ENCODE results near the gene SLAMF9.

The SLAMF9 gene

GRCh38 chr1:159960721-159961381 lies 6.8 kb upstream of the SLAMF9 start:
- no peak overlapping the region for H3K14ac ChIP-seq (ENCODE audit: low read length in 2 of 2)
- H3K27ac ChIP-seq (ENCODE audit: low read length, poor library complexity, severe bottlenecking): no peak overlapping the region
- no peak overlapping the region for H2AFZ ChIP-seq (ENCODE audit: low read depth, low read length)
- no peak overlapping the region for H2BK5ac ChIP-seq (ENCODE audit: low read depth, low read length, poor library complexity, severe bottlenecking)
- peak overlapping the region in 1 of 2 experiments; percentile 82 for H3K4me3 ChIP-seq (ENCODE audit: insufficient read depth in 1 of 2, low read depth in 1 of 2, low read length in 2 of 2)
- peaks cover 0 to 27% of the 10 kb centered on the region in 2 experiments for H3K27me3 ChIP-seq (ENCODE audit: control insufficient read depth in 1 of 2, insufficient read depth in 1 of 2, low read length in 2 of 2)
- no peak overlapping the region for H2BK15ac ChIP-seq (ENCODE audit: low read depth, poor library complexity, severe bottlenecking)
- H2BK120ac ChIP-seq (ENCODE audit: low read depth, low read length): no peak overlapping the region
- H4K91ac ChIP-seq (ENCODE audit: low read length): no peak overlapping the region
- peak overlapping the region; percentile 84 for H3K9ac ChIP-seq (ENCODE audit: low read length)
- H2BK12ac ChIP-seq (ENCODE audit: low read length in 2 of 2): no peak overlapping the region
- H2AK5ac ChIP-seq (ENCODE audit: low read length, severe bottlenecking): no peak overlapping the region
- no peak overlapping the region for H4K8ac ChIP-seq (ENCODE audit: low read length)
- H3K4me1 ChIP-seq (ENCODE audit: control insufficient read depth, insufficient read depth, low read depth, low read length): no peaks in the 10 kb centered on the region
- WGBS: 72% methylated on average over 4 of the region's 5 CpGs
- no peak overlapping the region for H3K4me2 ChIP-seq (ENCODE audit: low read length, poor library complexity, severe bottlenecking)
- peak; percentile 2 for DNase-seq
- no peaks in the 10 kb centered on the region for H3K79me1 ChIP-seq (replicated peaks; ENCODE audit: low read length, poor library complexity, severe bottlenecking)
- peaks cover under 1% of the 10 kb centered on the region for H3K9me3 ChIP-seq (ENCODE audit: control insufficient read depth, low read length)
- no peaks in the 10 kb centered on the region for H3K36me3 ChIP-seq (ENCODE audit: control insufficient read depth in 1 of 2, insufficient read depth in 2 of 2, low read depth in 1 of 2, low read length in 2 of 2)
- no peak overlapping the region for H3K23ac ChIP-seq (ENCODE audit: low read length in 2 of 2)
- no peak overlapping the region for H3K18ac ChIP-seq (ENCODE audit: low read depth in 1 of 2, low read length in 2 of 2)
- H3K4ac ChIP-seq (ENCODE audit: low read depth in 1 of 2, low read length in 2 of 2): no peak overlapping the region

GRCh38 chr1:159959451-159959850 lies 5.4 kb upstream of the SLAMF9 start:
- H3K9me3 ChIP-seq (ENCODE audit: control insufficient read depth, low read length): no peaks in the 10 kb centered on the region
- H3K14ac ChIP-seq (ENCODE audit: low read length in 2 of 2): no peak overlapping the region
- H3K9ac ChIP-seq (ENCODE audit: low read length): no peak overlapping the region
- peaks cover 0 to 26% of the 10 kb centered on the region in 2 experiments for H3K27me3 ChIP-seq (ENCODE audit: control insufficient read depth in 1 of 2, insufficient read depth in 1 of 2, low read length in 2 of 2)
- no peak overlapping the region for H2AK5ac ChIP-seq (ENCODE audit: low read length, severe bottlenecking)
- H4K8ac ChIP-seq (ENCODE audit: low read length): no peak overlapping the region
- H2BK5ac ChIP-seq (ENCODE audit: low read depth, low read length, poor library complexity, severe bottlenecking): no peak overlapping the region
- no peak for DNase-seq
- H3K4me2 ChIP-seq (ENCODE audit: low read length, poor library complexity, severe bottlenecking): no peak overlapping the region
- no peaks in the 10 kb centered on the region for H3K36me3 ChIP-seq (ENCODE audit: control insufficient read depth in 1 of 2, insufficient read depth in 2 of 2, low read depth in 1 of 2, low read length in 2 of 2)
- H3K4ac ChIP-seq (ENCODE audit: low read depth in 1 of 2, low read length in 2 of 2): no peak overlapping the region
- WGBS: 54% methylated on average over 4 of the region's 4 CpGs
- H2BK120ac ChIP-seq (ENCODE audit: low read depth, low read length): no peak overlapping the region
- no peaks in the 10 kb centered on the region for H3K79me1 ChIP-seq (replicated peaks; ENCODE audit: low read length, poor library complexity, severe bottlenecking)
- H3K18ac ChIP-seq (ENCODE audit: low read depth in 1 of 2, low read length in 2 of 2): no peak overlapping the region
- no peak overlapping the region for H4K91ac ChIP-seq (ENCODE audit: low read length)
- no peak overlapping the region for H3K23ac ChIP-seq (ENCODE audit: low read length in 2 of 2)
- no peak overlapping the region for H2BK12ac ChIP-seq (ENCODE audit: low read length in 2 of 2)
- no peak overlapping the region for H3K4me3 ChIP-seq (ENCODE audit: insufficient read depth in 1 of 2, low read depth in 1 of 2, low read length in 2 of 2)
- H2AFZ ChIP-seq (ENCODE audit: low read depth, low read length): no peak overlapping the region
- H3K4me1 ChIP-seq (ENCODE audit: control insufficient read depth, insufficient read depth, low read depth, low read length): no peaks in the 10 kb centered on the region
- H2BK15ac ChIP-seq (ENCODE audit: low read depth, poor library complexity, severe bottlenecking): no peak overlapping the region
- no peak overlapping the region for H3K27ac ChIP-seq (ENCODE audit: low read length, poor library complexity, severe bottlenecking)

- no peak overlapping the region for H2BK5ac ChIP-seq (ENCODE audit: low read depth, low read length, poor library complexity, severe bottlenecking)
- no peak overlapping the region for H2AK5ac ChIP-seq (ENCODE audit: low read length, severe bottlenecking)
- H3K4me2 ChIP-seq (ENCODE audit: low read length, poor library complexity, severe bottlenecking): no peak overlapping the region
- no peak overlapping the region for H4K8ac ChIP-seq (ENCODE audit: low read length)
- no peak overlapping the region for H2BK15ac ChIP-seq (ENCODE audit: low read depth, poor library complexity, severe bottlenecking)
- WGBS: 68% methylated on average over 3 of the region's 3 CpGs
- no peak overlapping the region for H3K14ac ChIP-seq (ENCODE audit: low read length in 2 of 2)
- H3K27ac ChIP-seq (ENCODE audit: low read length, poor library complexity, severe bottlenecking): no peak overlapping the region
- H2BK120ac ChIP-seq (ENCODE audit: low read depth, low read length): no peak overlapping the region
- H3K79me1 ChIP-seq (replicated peaks; ENCODE audit: low read length, poor library complexity, severe bottlenecking): no peaks in the 10 kb centered on the region
- peaks cover 0 to 29% of the 10 kb centered on the region in 2 experiments for H3K27me3 ChIP-seq (ENCODE audit: control insufficient read depth in 1 of 2, insufficient read depth in 1 of 2, low read length in 2 of 2)
- no peaks in the 10 kb centered on the region for H3K9me3 ChIP-seq (ENCODE audit: control insufficient read depth, low read length)
- no peak overlapping the region for H3K18ac ChIP-seq (ENCODE audit: low read depth in 1 of 2, low read length in 2 of 2)
- no peak overlapping the region for H2BK12ac ChIP-seq (ENCODE audit: low read length in 2 of 2)
- no peaks in the 10 kb centered on the region for H3K4me1 ChIP-seq (ENCODE audit: control insufficient read depth, insufficient read depth, low read depth, low read length)
- DNase-seq: no peak
- no peak overlapping the region for H2AFZ ChIP-seq (ENCODE audit: low read depth, low read length)
- H3K23ac ChIP-seq (ENCODE audit: low read length in 2 of 2): no peak overlapping the region
- H3K4ac ChIP-seq (ENCODE audit: low read depth in 1 of 2, low read length in 2 of 2): no peak overlapping the region
- no peaks in the 10 kb centered on the region for H3K36me3 ChIP-seq (ENCODE audit: control insufficient read depth in 1 of 2, insufficient read depth in 2 of 2, low read depth in 1 of 2, low read length in 2 of 2)
- H3K4me3 ChIP-seq (ENCODE audit: insufficient read depth in 1 of 2, low read depth in 1 of 2, low read length in 2 of 2): no peak overlapping the region
- no peak overlapping the region for H4K91ac ChIP-seq (ENCODE audit: low read length)
- H3K9ac ChIP-seq (ENCODE audit: low read length): no peak overlapping the region
Measured at GRCh38 chr1:159958719-159959380, 4.8 kb upstream of the SLAMF9 start.

GRCh38 chr1:159957824-159958268 lies 3.8 kb upstream of the SLAMF9 start:
- Histone ChIP-seq H4K91ac (ENCODE audit: low read length) (no peak overlapping the region), H3K9me3 (ENCODE audit: control insufficient read depth, low read length) (no peaks in the 10 kb centered on the region), H3K79me1 (replicated peaks; ENCODE audit: low read length, poor library complexity, severe bottlenecking) (no peaks in the 10 kb centered on the region), H3K4me2 (ENCODE audit: low read length, poor library complexity, severe bottlenecking) (no peak overlapping the region), H4K8ac (ENCODE audit: low read length) (no peak overlapping the region), H3K4me3 (ENCODE audit: insufficient read depth in 1 of 2, low read depth in 1 of 2, low read length in 2 of 2) (no peak overlapping the region), H3K27ac (ENCODE audit: low read length, poor library complexity, severe bottlenecking) (no peak overlapping the region), H2BK15ac (ENCODE audit: low read depth, poor library complexity, severe bottlenecking) (no peak overlapping the region), H2AK5ac (ENCODE audit: low read length, severe bottlenecking) (no peak overlapping the region), H3K36me3 (ENCODE audit: control insufficient read depth in 1 of 2, insufficient read depth in 2 of 2, low read depth in 1 of 2, low read length in 2 of 2) (no peaks in the 10 kb centered on the region), H3K9ac (ENCODE audit: low read length) (no peak overlapping the region), H3K4me1 (ENCODE audit: control insufficient read depth, insufficient read depth, low read depth, low read length) (no peaks in the 10 kb centered on the region), H2BK120ac (ENCODE audit: low read depth, low read length) (no peak overlapping the region), H3K14ac (ENCODE audit: low read length in 2 of 2) (peak overlapping the region in 1 of 2 experiments; percentile 71), H3K27me3 (ENCODE audit: control insufficient read depth in 1 of 2, insufficient read depth in 1 of 2, low read length in 2 of 2) (peaks cover 0 to 37% of the 10 kb centered on the region in 2 experiments), H3K18ac (ENCODE audit: low read depth in 1 of 2, low read length in 2 of 2) (no peak overlapping the region), H3K23ac (ENCODE audit: low read length in 2 of 2) (no peak overlapping the region), H2BK5ac (ENCODE audit: low read depth, low read length, poor library complexity, severe bottlenecking) (no peak overlapping the region), H2AFZ (ENCODE audit: low read depth, low read length) (no peak overlapping the region), H3K4ac (ENCODE audit: low read depth in 1 of 2, low read length in 2 of 2) (no peak overlapping the region), H2BK12ac (ENCODE audit: low read length in 2 of 2) (no peak overlapping the region)
- DNase-seq: no peak
- 76% methylated on average over 8 of the region's 9 CpGs for WGBS
